ENCODE data around the gene LDLRAP1. TPM values are rescaled to one million over a fixed set of nuclear protein-coding genes. Genes with fewer than 3 reads are reported as not detected.

The LDLRAP1 gene
- 22.7 and 23.4 TPM in 2 replicates for total RNA-seq

GRCh38 chr1:25543425-25544242, at the start of gene LDLRAP1:
Gene LDLRAP1, plus strand, starts transcription at chr1:25543606. Its CDS starts 93 bp downstream, at chr1:25543699.

DNA sequence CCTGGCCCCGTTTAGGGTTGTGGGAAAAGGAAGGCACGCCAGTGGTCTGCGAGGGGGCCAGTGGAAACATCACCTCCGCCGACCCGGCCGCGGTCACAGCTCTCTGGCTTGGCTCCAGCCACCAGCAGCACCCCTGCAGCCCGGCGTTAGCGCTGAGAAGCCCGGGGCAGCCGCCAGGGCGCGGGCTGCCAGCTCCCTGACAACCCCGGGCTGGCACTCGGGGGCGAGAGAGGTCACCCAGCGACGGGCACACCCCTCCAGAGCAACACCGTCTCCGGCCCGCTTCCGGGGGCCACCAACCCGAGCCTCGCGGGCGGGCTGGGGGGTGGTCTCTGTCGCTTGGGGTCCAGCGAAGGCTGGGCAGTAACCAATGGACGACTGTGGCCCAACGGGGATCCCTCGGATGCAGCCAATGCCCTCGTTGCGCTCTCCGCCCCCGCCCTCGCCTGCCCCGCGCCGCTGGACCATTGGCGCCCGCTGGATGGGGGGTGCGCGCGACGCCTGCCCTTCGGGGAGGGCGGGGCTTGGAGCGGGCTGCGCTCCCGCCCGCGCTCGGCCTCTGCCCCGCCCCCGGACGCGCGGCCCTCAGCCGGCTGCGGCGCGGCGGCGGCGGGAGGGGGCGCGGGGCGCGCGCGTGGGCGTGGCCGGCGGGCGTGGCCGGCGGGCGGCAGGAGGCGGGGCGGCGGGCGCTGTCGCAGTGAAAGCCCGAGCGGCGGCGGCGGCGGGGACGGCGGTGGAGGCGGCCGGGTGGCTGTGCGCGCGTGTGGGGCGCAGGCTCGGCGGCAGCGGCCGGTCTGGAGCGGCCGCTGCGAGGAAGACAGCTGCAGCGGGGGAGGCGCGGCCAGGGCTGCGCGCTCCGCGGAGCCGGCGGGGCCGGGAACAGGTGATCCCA, 72.9 kb downstream of the LDLRAP1 start, which contains the start of gene MAN1C1:
MAN1C1 (plus strand) TSS at position 697 of the 892 bp plus-strand sequence. CDS start 1,007 bp downstream, outside the sequence.

Other genes starting within 250 kb of the LDLRAP1 start
- 125 and 137 TPM in 2 replicates for gene TMEM50A, start 205.3 kb upstream of the LDLRAP1 start, total RNA-seq
- not detected in 2 replicates for gene RHCE, start 122.8 kb upstream of the LDLRAP1 start, total RNA-seq
- 13.5 and 18.5 TPM in 2 replicates for gene MACO1, start 112.7 kb upstream of the LDLRAP1 start, total RNA-seq
- gene MAN1C1, start 73.2 kb downstream of the LDLRAP1 start, total RNA-seq, result 0.30 and 0.67 TPM in 2 replicates

Data from mammary microvascular endothelial cell (primary cell).